Gastrocnemius medialis (tissue), 4 donors: ENCODE results near the gene PIK3CG.

Source experiments
- CTCF ChIP-seq, 5 experiments: fragments of 450-650 bp in 3 of 5; fragments of 200-600 bp in 2 of 5; sonication (generic) in 2 of 5; IDR thresholded peaks in 4 of 5; conservative IDR thresholded peaks in 1 of 5; 1 replicate in 4 of 5; 2 replicates in 1 of 5; pipeline ENCODE4 v1.5.1; 2016 to 2019; ENCODE audit warnings: antibody characterized with exemption in 5 of 5, mild to moderate bottlenecking in 3 of 5, moderate library complexity in 3 of 5
- POLR2A ChIP-seq, 2 donors: fragments of 450-650 bp; IDR thresholded peaks; one replicate each; pipeline ENCODE4 v1.6.1; 2017; ENCODE audit warnings: antibody characterized with exemption in 2 of 2, mild to moderate bottlenecking in 2 of 2, moderate library complexity in 2 of 2

DNA sequence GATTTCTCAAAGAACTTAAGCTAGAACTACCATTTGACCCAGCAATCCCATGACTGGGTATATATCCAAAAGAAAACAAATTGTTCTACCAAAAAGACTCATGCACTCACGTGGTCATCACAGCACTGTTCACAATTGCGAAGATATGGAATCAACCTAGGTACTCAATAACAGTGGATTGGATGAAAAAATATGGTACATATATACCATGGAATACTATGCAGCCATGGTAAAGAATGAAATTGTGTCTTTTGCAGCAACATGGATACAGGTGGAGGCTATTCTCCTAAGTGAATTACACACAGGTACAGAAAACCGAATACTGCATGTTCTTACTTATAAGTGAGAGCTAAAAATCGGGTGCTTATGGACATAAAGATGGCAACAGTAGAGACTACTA lies 61.8 kb downstream of the PIK3CG start:
- no peak for TF ChIP-seq CTCF (IDR thresholded peaks at IDR 0.05 in 4 of 5, conservative IDR thresholded peaks at IDR 0.05 in 1 of 5)
- TF ChIP-seq POLR2A (IDR thresholded peaks at IDR 0.05): no peak
